DOHH2 (cell line): ENCODE measurements around the gene TECRL.

Experiments
- H3F3A ChIP-seq: fragments of 200-600 bp; sonication (generic), shearing (Covaris generic); 2 replicates; pipeline ENCODE4 v1.6.0; 2016; ENCODE audit warnings: antibody characterized with exemption, mild to moderate bottlenecking; ENCODE audit not compliant: control insufficient read depth, insufficient read depth
- H3K27ac ChIP-seq: fragments of 200-600 bp; sonication (generic); 2 replicates; pipeline ENCODE4 v1.5.1; 2014; ENCODE audit warnings: low read depth, mild to moderate bottlenecking, low read length, moderate library complexity
- H3K27me3 ChIP-seq: fragments of 200-600 bp; sonication (generic); 2 replicates; pipeline ENCODE4 v1.6.1; 2014; ENCODE audit warnings: mild to moderate bottlenecking, low read length, mixed read lengths; ENCODE audit not compliant: control insufficient read depth
- H3K36me3 ChIP-seq: fragments of 200-600 bp; sonication (generic); 2 replicates; pipeline ENCODE4 v1.6.1; 2014; ENCODE audit warnings: mild to moderate bottlenecking, low read length, moderate library complexity, mixed read lengths; ENCODE audit not compliant: control insufficient read depth
- H3K4me1 ChIP-seq: fragments of 200-600 bp; sonication (generic); 2 replicates; pipeline ENCODE4 v1.6.1; 2014; ENCODE audit warnings: mild to moderate bottlenecking, low read length, mixed read lengths; ENCODE audit not compliant: control insufficient read depth
- H3K4me2 ChIP-seq: fragments of 200-600 bp; sonication (generic); 2 replicates; pipeline ENCODE4 v1.6.0; 2014; ENCODE audit warnings: mild to moderate bottlenecking, low read length, moderate library complexity
- H3K4me3 ChIP-seq: fragments of 200-600 bp; sonication (generic); 2 replicates; pipeline ENCODE4 v1.5.1; 2014; ENCODE audit warnings: mild to moderate bottlenecking, low read length, mixed read lengths
- H3K79me2 ChIP-seq: fragments of 200-600 bp; sonication (generic); 2 replicates; pipeline ENCODE4 v1.6.1; 2014; ENCODE audit warnings: mild to moderate bottlenecking, low read length, mixed read lengths; ENCODE audit not compliant: control insufficient read depth
- H3K9me2 ChIP-seq: fragments of 200-600 bp; sonication (generic); replicated peaks from 2 replicates; pipeline ENCODE4 v1.6.1; 2014; ENCODE audit warnings: mild to moderate bottlenecking, low read length, mixed read lengths; ENCODE audit not compliant: control insufficient read depth
- H3K9me3 ChIP-seq: fragments of 200-600 bp; sonication (generic); 2 replicates; pipeline ENCODE4 v1.6.1; 2014; ENCODE audit warnings: antibody characterized with exemption, low read length, mixed read lengths; ENCODE audit not compliant: control insufficient read depth, insufficient read depth
- H4K20me1 ChIP-seq: fragments of 200-600 bp; sonication (generic); 2 replicates; pipeline ENCODE4 v1.6.0; 2014; ENCODE audit warnings: low read depth, mild to moderate bottlenecking, antibody characterized with exemption, low read length, moderate library complexity; ENCODE audit not compliant: control insufficient read depth, insufficient read depth
- CTCF ChIP-seq: fragments of 200-600 bp; sonication (generic); IDR thresholded peaks from one replicate; pipeline ENCODE4 v1.5.1; 2014; ENCODE audit warnings: antibody characterized with exemption, mild to moderate bottlenecking, low read depth, low read length; ENCODE audit not compliant: poor library complexity, severe bottlenecking
- EZH2phosphoT487 ChIP-seq: fragments of 200-600 bp; sonication (generic); IDR thresholded peaks from 2 replicates; pipeline ENCODE4 v1.6.1; 2017; ENCODE audit warnings: borderline replicate concordance, mild to moderate bottlenecking, antibody characterized with exemption, low read length, moderate library complexity, mixed read lengths

TECRL gene

GRCh38 chr4:64399313-64400109, 9.7 kb downstream of the TECRL start:
- Histone ChIP-seq H3K4me1 (no peaks in the 10 kb centered on the region), H3K9me2 (no peaks in the 10 kb centered on the region), H3K4me3 (no peak overlapping the region), H3K27me3 (no peaks in the 10 kb centered on the region), H3F3A (no peaks in the 10 kb centered on the region), H3K79me2 (no peaks in the 10 kb centered on the region), H3K27ac (no peak overlapping the region), H3K4me2 (no peak overlapping the region), H4K20me1 (no peaks in the 10 kb centered on the region), H3K9me3 (no peaks in the 10 kb centered on the region), H3K36me3 (no peaks in the 10 kb centered on the region)
- TF ChIP-seq EZH2phosphoT487 (no peak), CTCF (no peak)

- Histone ChIP-seq H3K4me1 (no peaks in the 10 kb centered on the region), H3K9me3 (no peaks in the 10 kb centered on the region), H3K27ac (no peak overlapping the region), H3K4me2 (no peak overlapping the region), H4K20me1 (no peaks in the 10 kb centered on the region), H3F3A (no peaks in the 10 kb centered on the region), H3K27me3 (no peaks in the 10 kb centered on the region), H3K79me2 (no peaks in the 10 kb centered on the region), H3K9me2 (no peaks in the 10 kb centered on the region), H3K36me3 (no peaks in the 10 kb centered on the region), H3K4me3 (no peak overlapping the region)
- no peak for TF ChIP-seq CTCF
- TF ChIP-seq EZH2phosphoT487, result no peak
These were observed 14.8 kb downstream of the TECRL start for GRCh38 chr4:64394469-64394868.

GRCh38 chr4:64388252-64388651, 21.0 kb downstream of the TECRL start:
- Histone ChIP-seq H4K20me1 (no peaks in the 10 kb centered on the region), H3K9me3 (no peaks in the 10 kb centered on the region; the same call in 1 of the 2 replicates), H3K79me2 (no peaks in the 10 kb centered on the region), H3K9me2 (no peaks in the 10 kb centered on the region), H3K4me2 (no peak overlapping the region), H3K4me1 (no peaks in the 10 kb centered on the region), H3K27ac (no peak overlapping the region), H3K36me3 (no peaks in the 10 kb centered on the region), H3K27me3 (no peaks in the 10 kb centered on the region), H3F3A (no peaks in the 10 kb centered on the region), H3K4me3 (no peak overlapping the region)
- no peak for TF ChIP-seq EZH2phosphoT487
- no peak for TF ChIP-seq CTCF
